CD4-positive, alpha-beta T cell treated with Interleukin-6 at 100 ng/mL for 8 hours (primary cell): ENCODE data around the gene PSMA2.
A peak's percentile ranks its signal among the peaks of the same experiment; 100 is the strongest.

ENCODE experiments used
- DNase-seq: peaks from one replicate; pipeline ENCODE4 v3.0.0-alpha.2; 2020; ENCODE audit warnings: mixed read lengths, low spot score

PSMA2 gene

GRCh38 chr7:42931834-42932651 lies at the start of gene PSMA2, which contains the start of gene MRPL32:
Gene PSMA2 (minus strand): TSS chr7:42932174. CDS start chr7:42932158, 16 bp downstream.
Gene MRPL32 (plus strand): TSS chr7:42932376. CDS start chr7:42932387, 11 bp downstream.
- DNase-seq, result peak; percentile 96

GRCh38 chr7:42981601-42982000 lies 49.6 kb upstream of the PSMA2 start:
- no peak for DNase-seq

GRCh38 chr7:42980514-42980913 lies 48.5 kb upstream of the PSMA2 start:
- no peak for DNase-seq

GRCh38 chr7:42980084-42980483 lies 48.1 kb upstream of the PSMA2 start:
- no peak for DNase-seq

DNA sequence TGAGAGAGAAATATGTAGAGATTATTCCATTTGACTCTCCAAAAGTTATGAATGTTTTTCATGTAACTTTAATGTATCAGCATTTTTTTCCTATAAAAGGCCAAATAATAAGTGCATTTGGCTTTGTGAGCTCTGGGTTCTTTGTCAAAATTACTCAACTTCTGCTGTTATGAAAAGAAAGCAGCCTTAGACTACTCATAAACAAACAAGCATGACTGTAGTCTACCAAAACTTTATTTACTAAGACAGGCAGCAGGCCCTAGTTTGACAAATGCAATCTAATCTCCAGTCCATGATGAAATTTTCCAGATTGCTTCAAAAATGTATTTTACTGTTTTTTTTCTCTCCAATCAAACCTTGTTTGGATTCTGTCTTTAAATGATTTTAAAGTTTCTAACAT lies 46.5 kb upstream of the PSMA2 start:
- no peak for DNase-seq

DNA sequence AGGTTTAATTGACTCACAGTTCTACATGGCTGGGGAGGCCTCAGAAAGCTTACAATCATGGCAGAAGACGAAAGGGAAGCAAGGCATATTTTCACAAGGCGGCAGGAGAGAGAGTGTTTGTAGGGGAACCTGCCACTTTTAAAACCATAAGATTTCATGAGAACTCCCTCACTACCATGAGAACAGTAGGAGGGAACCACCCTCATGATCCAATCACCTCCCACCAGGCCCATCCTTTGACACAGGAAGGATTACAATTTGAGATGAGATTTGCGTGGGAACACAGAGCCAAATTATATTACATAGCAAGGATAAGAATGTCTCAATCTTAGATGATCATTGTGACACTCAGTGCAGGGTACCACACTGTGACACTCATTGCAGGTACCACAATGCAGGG lies 44.4 kb upstream of the PSMA2 start:
- DNase-seq, result no peak

- DNase-seq, result no peak
These were observed 40.9 kb upstream of the PSMA2 start for GRCh38 chr7:42972699-42973500.

GRCh38 chr7:42967391-42967790 lies 35.4 kb upstream of the PSMA2 start:
- no peak for DNase-seq

GRCh38 chr7:42964849-42965805 lies 33.2 kb upstream of the PSMA2 start:
- DNase-seq, result no peak

- DNase-seq, result no peak
These were observed 32.3 kb upstream of the PSMA2 start for GRCh38 chr7:42964293-42964692.

DNA sequence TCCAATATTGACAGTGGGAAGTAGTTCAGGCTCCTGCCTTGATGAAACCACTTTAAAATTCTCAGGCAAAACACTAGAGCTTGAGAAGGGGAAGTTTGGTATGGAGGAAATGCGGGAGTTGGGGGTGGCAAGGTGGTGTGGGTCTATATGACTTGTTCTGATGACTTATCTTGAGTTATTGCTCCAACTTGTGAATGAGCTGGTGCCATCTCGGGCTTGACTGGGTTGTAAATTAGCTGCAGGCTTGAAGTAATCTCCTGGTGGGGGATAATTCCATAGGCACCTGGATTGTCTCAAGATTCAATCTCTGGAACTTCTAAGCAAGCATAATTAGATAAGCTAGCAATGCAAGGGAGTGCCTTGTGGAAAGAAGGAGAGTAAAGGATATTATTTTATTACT lies 29.2 kb upstream of the PSMA2 start:
- no peak for DNase-seq

- DNase-seq, result no peak
These were observed 28.8 kb upstream of the PSMA2 start for GRCh38 chr7:42960762-42961161.

GRCh38 chr7:42959549-42959948 lies 27.6 kb upstream of the PSMA2 start:
- DNase-seq, result no peak

DNA sequence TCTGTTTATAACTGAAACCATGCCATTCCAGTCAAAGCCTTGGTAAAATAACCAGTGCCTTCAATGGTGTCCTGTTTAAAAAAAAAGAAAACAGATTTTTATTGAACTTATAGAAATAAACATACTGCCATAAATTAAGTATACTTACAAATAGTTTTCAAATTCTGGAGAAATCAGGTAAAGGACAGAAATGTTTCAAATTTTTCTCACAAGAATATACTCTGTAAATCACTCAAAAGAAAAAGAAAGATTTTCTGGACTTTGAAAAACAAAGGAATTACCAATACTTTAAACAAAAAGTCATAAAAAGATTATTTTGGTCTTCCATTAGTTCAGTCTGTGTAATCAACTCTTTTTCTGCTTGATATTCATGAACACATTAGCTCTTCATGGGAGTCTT lies 24.1 kb upstream of the PSMA2 start:
- no peak for DNase-seq

GRCh38 chr7:42953994-42954393 lies 22.0 kb upstream of the PSMA2 start:
- DNase-seq, result no peak

DNA sequence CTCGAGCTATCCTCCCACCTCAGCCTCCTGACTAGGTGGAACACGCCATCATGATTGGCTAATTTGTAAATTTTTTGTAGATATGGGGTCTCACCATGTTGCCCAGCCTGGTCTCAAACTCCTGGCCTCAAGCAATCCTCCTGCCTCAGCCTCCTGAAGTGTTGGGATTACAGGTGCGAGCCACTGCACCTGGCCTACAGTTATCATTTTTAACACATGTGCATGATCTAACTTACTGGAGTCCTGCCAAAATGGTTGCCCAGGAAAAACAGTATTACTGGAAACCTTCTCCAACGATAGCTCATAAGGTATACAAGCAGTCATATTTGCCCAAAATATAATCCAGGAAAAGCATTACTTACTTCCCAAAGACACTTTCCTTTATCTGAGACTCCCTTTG lies 20.4 kb upstream of the PSMA2 start:
- DNase-seq, result no peak

DNA sequence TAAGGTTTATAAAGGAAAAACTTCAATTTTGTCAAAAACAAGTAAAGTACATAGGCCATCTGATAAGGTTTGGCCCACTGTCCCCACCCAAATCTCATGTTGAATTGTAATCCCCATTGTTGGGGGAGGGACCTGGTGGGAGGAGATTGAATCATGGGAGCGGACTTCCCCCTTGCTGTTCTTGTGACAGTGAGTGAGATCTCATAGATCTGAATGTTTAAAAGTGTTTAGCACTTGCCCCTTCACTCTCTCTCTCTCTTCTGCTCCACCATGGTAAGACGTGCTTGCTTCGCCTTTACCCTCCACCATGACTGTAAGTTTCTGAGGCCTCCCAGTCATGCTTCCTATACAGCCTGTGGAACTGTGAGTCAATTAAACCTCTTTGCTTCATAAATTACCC lies 18.4 kb upstream of the PSMA2 start:
- DNase-seq, result no peak

DNA sequence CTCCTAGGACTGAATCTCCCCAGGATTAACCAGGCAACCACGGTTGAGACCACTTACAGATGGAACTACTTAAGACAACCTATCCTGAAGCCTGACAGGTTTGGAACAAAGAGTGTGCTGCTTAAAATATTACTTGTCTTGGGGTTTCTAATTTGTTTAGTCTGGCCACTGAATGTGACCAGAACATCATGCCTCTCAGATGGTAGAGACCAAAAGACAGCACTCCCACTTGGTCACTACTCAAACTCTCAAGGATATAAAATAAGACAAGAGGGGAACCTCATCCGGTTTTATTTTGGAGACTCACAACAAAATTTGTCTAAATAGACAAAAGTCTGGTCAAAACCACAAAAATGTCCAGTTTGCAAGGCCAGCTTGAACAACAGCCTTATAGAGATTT lies 15.5 kb upstream of the PSMA2 start:
- no peak for DNase-seq

DNA sequence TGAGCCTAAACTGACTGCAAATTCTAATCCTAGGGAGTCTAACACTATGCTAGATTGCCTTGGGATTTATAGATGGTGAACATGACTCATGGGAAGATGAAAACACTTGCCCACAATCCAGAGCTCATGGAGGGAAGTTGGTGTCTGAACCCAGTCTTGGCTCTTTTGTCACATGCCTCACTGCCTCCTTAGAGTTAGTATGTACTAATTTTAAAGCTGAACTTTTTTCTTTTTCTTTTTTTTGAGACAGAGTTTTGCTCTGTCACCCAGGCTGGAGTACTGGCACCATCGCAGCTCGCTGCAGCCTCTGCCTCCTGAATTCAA lies 14.6 kb upstream of the PSMA2 start:
- no peak for DNase-seq

DNA sequence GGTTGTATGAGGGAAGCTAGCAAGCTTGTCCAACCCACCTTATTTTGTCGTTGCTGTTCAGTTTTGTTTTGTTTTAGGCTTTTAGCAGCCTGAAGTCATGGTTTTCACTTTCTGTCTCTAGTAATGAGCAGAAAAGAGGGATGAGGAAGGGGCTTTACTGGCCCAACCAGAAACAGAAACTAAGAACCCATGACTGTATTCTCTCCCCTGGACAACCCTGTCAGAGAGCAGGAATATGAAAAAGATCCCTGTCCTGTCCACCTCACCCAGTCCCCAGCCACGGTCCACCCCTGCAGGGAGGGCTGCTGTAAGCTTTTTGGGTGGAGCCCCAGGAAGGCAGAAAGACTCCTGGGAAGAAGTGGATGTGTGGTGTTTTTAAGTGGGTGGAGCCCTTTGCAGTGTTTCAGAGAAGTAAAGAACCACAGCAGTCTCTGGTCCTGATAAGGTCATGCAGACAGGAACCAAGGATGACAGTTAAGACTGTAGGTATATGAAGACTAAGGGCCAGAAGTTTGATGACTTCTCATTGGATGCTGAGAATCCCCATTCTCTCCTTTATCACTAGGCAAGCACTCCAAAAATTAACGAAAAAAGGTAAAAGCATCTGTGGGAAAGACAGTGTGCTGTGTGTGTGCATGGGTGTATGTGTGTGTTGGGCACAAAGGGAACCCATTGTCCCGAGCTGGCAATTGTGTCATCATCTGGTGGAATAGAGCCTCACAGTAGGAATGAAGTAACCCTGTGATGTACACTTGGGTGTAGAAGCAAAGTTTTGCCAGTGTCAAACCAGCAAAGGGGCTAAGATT lies 14.1 kb upstream of the PSMA2 start:
- no peak for DNase-seq
